ENCODE results near the gene KNTC1.
A peak's percentile ranks its signal among the peaks of the same experiment; 100 is the strongest.
"Not testable (repeated sequence)": the region's sequence is repeated elsewhere in the genome, so short reads cannot be mapped to it uniquely, and the experiment has no call there.

KNTC1 gene

GRCh38 chr12:122566816-122567215, 39.8 kb downstream of the KNTC1 start:
- not testable (repeated sequence) for DNase-seq (ENCODE audit: low read depth)

DNA sequence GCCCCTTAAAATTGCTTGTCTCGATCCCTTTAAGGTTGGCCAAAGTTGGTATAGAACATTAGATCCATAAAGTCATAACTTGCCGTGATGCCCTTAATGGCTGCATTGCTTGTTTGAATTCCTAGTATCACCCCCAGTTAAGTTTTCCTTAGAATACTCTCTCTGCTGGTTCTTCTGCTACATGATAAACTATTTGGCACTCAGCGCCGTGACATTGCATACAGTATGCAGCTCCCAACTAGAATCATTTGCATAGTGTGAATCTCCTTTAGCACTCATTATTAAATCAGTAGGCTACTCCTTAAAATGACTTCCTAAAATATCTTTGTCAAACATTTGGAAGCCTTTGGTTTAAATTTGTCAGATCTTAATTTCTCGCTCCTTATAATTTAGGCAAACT, 42.2 kb downstream of the KNTC1 start:
- no peak for DNase-seq (ENCODE audit: low read depth)

- DNase-seq (ENCODE audit: low read depth): not testable (repeated sequence)
Observed at GRCh38 chr12:122570006-122570405, 43.0 kb downstream of the KNTC1 start.

DNA sequence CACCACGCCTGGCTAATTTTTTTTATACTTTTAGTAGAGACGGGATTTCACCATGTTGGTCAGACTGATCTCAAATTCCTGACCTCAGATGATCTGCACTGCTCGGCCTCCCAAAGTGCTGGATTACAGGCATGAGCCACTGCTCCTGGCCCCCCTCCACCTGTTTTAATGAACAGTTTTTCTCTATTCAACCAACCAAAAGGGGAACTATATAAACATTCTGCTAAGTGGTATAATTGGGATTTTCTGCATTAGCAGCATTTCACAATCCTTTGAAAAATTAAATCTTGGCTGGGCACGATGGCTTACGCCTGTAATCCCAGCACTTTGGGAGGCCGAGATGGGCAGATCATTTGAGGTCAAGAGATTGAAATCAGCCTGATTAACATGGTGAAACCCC, 44.8 kb downstream of the KNTC1 start:
- no peak for DNase-seq (ENCODE audit: low read depth)

GRCh38 chr12:122583294-122583693, 56.2 kb downstream of the KNTC1 start:
- not testable (repeated sequence) for DNase-seq (ENCODE audit: low read depth)

GRCh38 chr12:122584177-122584863, 57.3 kb downstream of the KNTC1 start:
- DNase-seq (ENCODE audit: low read depth): no peak

DNA sequence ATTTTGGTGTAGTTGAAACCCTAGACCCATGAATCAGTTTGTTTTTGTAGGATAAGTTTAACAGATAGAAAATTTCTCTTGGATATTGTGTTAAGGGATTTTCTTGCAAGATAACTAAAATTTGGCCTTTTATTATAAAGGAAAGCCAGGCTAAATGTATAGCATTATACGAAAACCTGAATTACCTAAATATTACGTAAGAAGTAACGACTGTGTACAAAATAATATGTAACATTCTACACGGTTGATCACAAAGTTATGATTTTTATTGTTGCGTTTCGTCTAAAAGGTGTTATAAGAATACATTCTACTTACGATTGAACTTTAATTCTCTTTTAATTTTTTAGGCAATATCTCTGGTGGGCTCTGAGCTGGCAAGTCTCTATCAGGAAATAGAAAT, 63.9 kb downstream of the KNTC1 start:
- DNase-seq (ENCODE audit: low read depth): no peak

GRCh38 chr12:122591966-122592365, 64.9 kb downstream of the KNTC1 start:
- DNase-seq (ENCODE audit: low read depth): not testable (repeated sequence)

GRCh38 chr12:122592543-122592942, 65.5 kb downstream of the KNTC1 start:
- not testable (repeated sequence) for DNase-seq (ENCODE audit: low read depth)

DNA sequence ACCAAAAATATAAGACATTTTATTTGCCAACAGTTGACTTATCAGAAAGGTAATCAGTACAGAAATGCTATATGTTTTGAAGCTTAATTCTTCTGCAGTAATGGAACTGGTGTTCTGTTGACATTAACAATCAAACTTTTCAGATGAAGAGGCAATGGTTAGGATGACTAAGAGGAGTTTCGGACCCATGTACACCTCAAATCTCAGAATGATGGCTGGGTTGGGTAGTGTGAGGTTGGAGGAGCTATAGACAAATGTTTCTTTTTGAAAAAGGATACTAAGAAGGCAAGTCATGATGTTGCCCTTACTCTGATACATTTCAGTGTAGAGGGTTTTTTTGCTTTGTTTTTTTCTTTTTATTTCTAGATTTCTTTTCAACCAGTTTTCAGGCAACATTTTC, 66.9 kb downstream of the KNTC1 start:
- no peak for DNase-seq (ENCODE audit: low read depth)

GRCh38 chr12:122596838-122597237, 69.8 kb downstream of the KNTC1 start:
- no peak for DNase-seq (ENCODE audit: low read depth)

GRCh38 chr12:122602456-122602855, 75.4 kb downstream of the KNTC1 start:
- DNase-seq (ENCODE audit: low read depth): no peak

GRCh38 chr12:122604993-122605392, 77.9 kb downstream of the KNTC1 start:
- DNase-seq (ENCODE audit: low read depth): no peak

- no peak for DNase-seq (ENCODE audit: low read depth)
Observed at GRCh38 chr12:122609732-122610131, 82.7 kb downstream of the KNTC1 start.

DNA sequence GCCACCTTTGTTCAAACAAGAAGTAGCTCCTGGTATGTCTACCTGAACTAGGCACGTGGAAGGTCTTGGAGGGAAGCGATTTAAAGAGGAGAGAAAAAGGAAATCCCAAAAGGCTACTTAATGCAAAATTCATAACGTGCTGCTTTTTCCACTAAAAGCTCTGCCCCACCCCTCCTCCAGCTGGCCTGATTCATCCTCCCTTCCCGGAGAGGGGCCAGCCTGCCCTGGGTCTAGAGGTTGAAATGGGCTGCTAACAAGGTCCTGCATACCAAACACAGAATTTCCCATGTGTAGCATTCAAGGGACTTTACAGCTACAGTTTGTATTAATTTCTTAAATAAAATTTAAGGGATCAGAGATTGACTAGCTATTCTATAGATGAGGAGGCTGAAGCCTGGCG, 83.2 kb downstream of the KNTC1 start:
- DNase-seq (ENCODE audit: low read depth): no peak

- no peak for DNase-seq (ENCODE audit: low read depth)
Observed at GRCh38 chr12:122610911-122611310, 83.9 kb downstream of the KNTC1 start.

- no peak for DNase-seq (ENCODE audit: low read depth)
Observed at GRCh38 chr12:122614839-122615238, 87.8 kb downstream of the KNTC1 start.

DNA sequence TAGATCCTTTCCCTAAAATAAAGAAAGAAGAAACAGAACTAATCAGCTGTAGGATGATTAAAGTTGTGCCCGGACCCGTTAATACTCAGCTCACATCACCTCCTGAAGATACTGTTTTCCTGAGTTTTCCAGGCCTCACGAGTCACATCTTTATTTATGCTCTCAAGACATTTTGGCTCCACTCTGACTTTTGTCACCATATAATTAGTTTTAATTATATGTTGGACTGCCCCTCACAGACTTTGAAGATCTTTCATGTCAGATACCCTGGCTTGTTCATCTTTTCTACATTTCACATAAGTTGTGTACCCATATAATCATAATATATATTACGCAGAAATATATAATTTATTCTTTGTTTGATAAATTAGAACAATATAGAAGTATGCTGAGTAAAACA, 88.7 kb downstream of the KNTC1 start:
- DNase-seq (ENCODE audit: low read depth): no peak

DNA sequence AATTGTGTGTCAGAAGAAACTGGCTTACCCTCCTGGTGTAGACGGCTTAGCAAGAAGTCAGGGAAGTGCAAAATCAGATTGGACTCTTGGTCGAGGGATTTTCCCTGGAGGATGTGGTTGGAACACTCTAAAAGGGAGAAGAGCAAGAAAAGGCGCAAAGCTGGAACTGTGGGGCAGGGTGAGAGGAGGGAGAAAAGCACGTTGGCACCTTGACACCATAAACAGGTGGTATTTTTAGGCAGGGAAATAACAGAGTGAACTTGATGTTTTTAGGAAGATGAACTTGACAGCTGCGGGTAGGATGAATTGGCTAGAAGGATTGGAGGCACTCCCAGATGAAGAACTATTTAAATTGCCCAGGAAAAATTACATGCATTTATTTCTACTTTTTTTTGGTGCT, 108.4 kb downstream of the KNTC1 start:
- no peak for DNase-seq (ENCODE audit: low read depth)

- DNase-seq (ENCODE audit: low read depth): no peak
Observed at GRCh38 chr12:122643207-122643805, 116.3 kb downstream of the KNTC1 start.

DNA sequence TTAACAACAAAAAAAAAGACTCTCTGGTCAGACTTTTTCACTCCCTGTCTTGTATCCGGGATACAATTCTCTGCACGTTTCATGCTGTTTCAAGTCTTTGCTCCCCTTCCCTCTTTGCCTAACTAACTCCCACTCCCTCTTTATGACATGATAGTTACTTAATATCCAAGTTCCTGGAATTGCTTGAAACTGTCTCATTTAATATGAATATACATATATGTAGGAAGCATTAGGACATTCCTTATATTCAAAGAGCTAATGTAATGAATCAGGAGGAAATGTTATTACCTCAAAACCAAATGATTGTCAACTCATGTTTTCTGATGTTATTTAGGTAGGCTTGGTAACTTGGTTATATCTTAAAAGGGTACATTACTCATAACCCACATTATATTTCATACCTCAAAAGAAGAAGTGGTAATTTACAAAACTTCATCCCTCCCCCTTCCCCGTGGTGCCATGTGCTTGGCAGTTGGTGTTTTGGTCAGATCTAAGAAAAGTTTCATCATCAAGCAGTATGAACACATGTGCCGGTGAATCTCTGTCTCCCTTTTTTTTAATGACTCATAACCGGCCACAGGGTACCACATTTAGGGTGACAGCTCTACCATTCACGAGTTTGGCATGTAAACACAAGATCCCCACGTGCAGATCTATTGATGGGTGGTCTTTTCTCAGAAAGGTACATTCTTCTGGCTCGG, 119.6 kb downstream of the KNTC1 start:
- peak; percentile 12 for DNase-seq (ENCODE audit: low read depth)

DNA sequence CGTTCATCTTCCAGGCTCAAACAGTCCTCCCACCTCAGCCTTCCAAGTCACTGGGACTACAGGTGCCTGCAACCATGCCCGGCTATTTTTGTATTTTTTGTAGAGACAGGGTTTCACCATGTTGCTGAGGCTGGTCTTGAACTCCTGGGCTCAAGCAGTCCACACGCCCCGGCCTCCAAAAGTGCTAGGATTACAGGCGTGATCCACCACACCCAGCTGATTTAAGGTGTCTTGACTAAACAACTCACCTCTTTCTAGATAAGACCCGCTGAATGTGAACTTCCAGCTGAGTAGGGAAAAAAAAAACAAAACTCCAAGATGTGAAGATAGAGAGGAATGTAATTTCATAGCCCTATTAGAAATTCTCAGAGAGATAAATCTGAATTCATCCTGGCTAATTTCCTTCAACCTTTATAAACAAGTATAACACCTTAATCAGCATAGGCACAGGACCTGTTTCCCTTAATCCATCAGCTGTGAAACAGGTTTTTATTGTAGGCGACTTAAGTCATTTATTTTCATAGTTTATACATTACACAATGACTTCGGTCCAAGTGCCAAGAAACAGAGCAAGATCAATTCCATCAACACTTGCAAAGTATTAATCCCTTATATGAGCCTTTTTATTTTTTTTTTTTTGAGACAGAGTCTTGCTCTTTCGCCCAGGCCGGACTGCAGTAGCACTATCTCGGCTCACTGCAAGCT, 124.6 kb downstream of the KNTC1 start:
- no peak for DNase-seq (ENCODE audit: low read depth)

GRCh38 chr12:122653291-122653690, 126.2 kb downstream of the KNTC1 start:
- DNase-seq (ENCODE audit: low read depth): not testable (repeated sequence)
